ENCODE measurements around the gene DCAF5. TPM values are rescaled to one million over a fixed set of nuclear protein-coding genes. Genes with fewer than 3 reads are reported as not detected.

Gene DCAF5
- total and polyA plus RNA-seq, 2 of the 13 experiments (the other 11 are each of a cell fraction or from before 2014, with no cell fraction given), result 13.4 to 31.6 TPM

GRCh38 chr14:69191340-69192111 is 38.6 kb upstream of the DCAF5 start, which contains the start of gene EXD2 (continued):
- TF ChIP-seq EHMT2 (IDR thresholded peaks at IDR 0.05; ENCODE audit: borderline replicate concordance, low read depth, low read length) (peak; percentile 66; the same call in 1 of the 2 replicates), SAFB2 (CRISPR knock-in tag; IDR thresholded peaks at IDR 0.05; ENCODE audit: borderline replicate concordance, low read depth) (no peak), NAIF1 (CRISPR knock-in tag; IDR thresholded peaks at IDR 0.05; ENCODE audit: borderline replicate concordance) (peak; percentile 36; the same call in 1 of the 2 replicates), ZNF263 (CRISPR knock-in tag; IDR thresholded peaks at IDR 0.05) (peak; percentile 10; the same call in 1 of the 2 replicates), ARNTL (CRISPR knock-in tag; IDR thresholded peaks at IDR 0.05) (0 out of 2 replicates have a peak, but pooled peaks have one; percentile 37), ZNF766 (CRISPR knock-in tag; IDR thresholded peaks at IDR 0.05; ENCODE audit: borderline replicate concordance) (no peak), CBX1 (IDR thresholded peaks at IDR 0.05; ENCODE audit: low read depth) (peak; percentile 94), XRCC5 (optimal IDR thresholded peaks at IDR 0.05; ENCODE audit: low read length) (peak; percentile 78), ZSCAN29 (CRISPR knock-in tag; conservative IDR thresholded peaks at IDR 0.05) (peak; percentile 78; the same call in 1 of the 2 replicates), HDAC2 (CRISPR knock-in tag; IDR thresholded peaks at IDR 0.05) (peak; percentile 52), SOX13 (IDR thresholded peaks at IDR 0.05) (no peak), SOX13 (CRISPR knock-in tag; conservative IDR thresholded peaks at IDR 0.05 in 1 of 2, IDR thresholded peaks at IDR 0.05 in 1 of 2) (no peak; a peak in 1 of 4 replicates), KAT7 (CRISPR knock-in tag; IDR thresholded peaks at IDR 0.05; ENCODE audit: borderline replicate concordance) (peak; percentile 95), KLF16 (CRISPR knock-in tag; IDR thresholded peaks at IDR 0.05) (peak in 1 of 2 experiments; percentile 72; a peak in 1 of 4 replicates), FOXO1 (CRISPR knock-in tag; IDR thresholded peaks at IDR 0.05) (0 out of 2 replicates have a peak, but pooled peaks have one; percentile 7), ZNF605 (CRISPR knock-in tag; IDR thresholded peaks at IDR 0.05) (peak; percentile 16; the same call in 1 of the 2 replicates), HMG20B (CRISPR knock-in tag; conservative IDR thresholded peaks at IDR 0.05) (peak; percentile 8; the same call in 1 of the 2 replicates), ZNF629 (CRISPR knock-in tag; conservative IDR thresholded peaks at IDR 0.05) (no peak; the same call in 1 of the 2 replicates), ZNF891 (CRISPR knock-in tag; IDR thresholded peaks at IDR 0.05) (peak; percentile 38; the same call in 1 of the 2 replicates), GZF1 (CRISPR knock-in tag; IDR thresholded peaks at IDR 0.05) (no peak), SMAD9 (CRISPR knock-in tag; IDR thresholded peaks at IDR 0.05) (no peak), NKX3-1 (CRISPR knock-in tag; IDR thresholded peaks at IDR 0.05) (peak; percentile 13; the same call in 1 of the 2 replicates)
- TF ChIP-seq, protein P1, sequence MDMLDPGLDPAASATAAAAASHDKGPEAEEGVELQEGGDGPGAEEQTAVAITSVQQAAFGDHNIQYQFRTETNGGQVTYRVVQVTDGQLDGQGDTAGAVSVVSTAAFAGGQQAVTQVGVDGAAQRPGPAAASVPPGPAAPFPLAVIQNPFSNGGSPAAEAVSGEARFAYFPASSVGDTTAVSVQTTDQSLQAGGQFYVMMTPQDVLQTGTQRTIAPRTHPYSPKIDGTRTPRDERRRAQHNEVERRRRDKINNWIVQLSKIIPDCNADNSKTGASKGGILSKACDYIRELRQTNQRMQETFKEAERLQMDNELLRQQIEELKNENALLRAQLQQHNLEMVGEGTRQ (IDR thresholded peaks at IDR 0.05; ENCODE audit: low read depth, low read length), result no peak
- TF ChIP-seq, protein P1 (CRISPR knock-in tag; IDR thresholded peaks at IDR 0.05; ENCODE audit: borderline replicate concordance), result no peak
- TF ChIP-seq, protein P2, sequence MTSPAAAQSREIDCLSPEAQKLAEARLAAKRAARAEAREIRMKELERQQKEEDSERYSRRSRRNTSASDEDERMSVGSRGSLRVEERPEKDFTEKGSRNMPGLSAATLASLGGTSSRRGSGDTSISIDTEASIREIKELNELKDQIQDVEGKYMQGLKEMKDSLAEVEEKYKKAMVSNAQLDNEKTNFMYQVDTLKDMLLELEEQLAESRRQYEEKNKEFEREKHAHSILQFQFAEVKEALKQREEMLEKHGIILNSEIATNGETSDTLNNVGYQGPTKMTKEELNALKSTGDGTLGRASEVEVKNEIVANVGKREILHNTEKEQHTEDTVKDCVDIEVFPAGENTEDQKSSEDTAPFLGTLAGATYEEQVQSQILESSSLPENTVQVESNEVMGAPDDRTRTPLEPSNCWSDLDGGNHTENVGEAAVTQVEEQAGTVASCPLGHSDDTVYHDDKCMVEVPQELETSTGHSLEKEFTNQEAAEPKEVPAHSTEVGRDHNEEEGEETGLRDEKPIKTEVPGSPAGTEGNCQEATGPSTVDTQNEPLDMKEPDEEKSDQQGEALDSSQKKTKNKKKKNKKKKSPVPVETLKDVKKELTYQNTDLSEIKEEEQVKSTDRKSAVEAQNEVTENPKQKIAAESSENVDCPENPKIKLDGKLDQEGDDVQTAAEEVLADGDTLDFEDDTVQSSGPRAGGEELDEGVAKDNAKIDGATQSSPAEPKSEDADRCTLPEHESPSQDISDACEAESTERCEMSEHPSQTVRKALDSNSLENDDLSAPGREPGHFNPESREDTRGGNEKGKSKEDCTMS (CRISPR knock-in tag; conservative IDR thresholded peaks at IDR 0.05), result no peak
- TF ChIP-seq, protein P3, sequence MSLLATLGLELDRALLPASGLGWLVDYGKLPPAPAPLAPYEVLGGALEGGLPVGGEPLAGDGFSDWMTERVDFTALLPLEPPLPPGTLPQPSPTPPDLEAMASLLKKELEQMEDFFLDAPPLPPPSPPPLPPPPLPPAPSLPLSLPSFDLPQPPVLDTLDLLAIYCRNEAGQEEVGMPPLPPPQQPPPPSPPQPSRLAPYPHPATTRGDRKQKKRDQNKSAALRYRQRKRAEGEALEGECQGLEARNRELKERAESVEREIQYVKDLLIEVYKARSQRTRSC (CRISPR knock-in tag; IDR thresholded peaks at IDR 0.05; ENCODE audit: low read depth), result peak; percentile 83; the same call in 1 of the 2 replicates

All from HepG2 (cell line).